GM06990 (cell line): ENCODE measurements around the gene CAPZB.
"Not testable (repeated sequence)": the region's sequence is repeated elsewhere in the genome, so short reads cannot be mapped to it uniquely, and the experiment has no call there.

ENCODE experiments used
- DNase-seq: peaks from one replicate; pipeline ENCODE4 v3.0.0-alpha.2; 2011; ENCODE audit not compliant: insufficient read length; ENCODE audit errors: extremely low read depth
- H3K27me3 ChIP-seq: replicated peaks from 2 replicates; pipeline ENCODE4 v1.6.0; 2011; ENCODE audit warnings: low read length; ENCODE audit not compliant: control insufficient read depth, insufficient read depth
- H3K36me3 ChIP-seq: 2 replicates; pipeline ENCODE4 v1.5.1; 2011; ENCODE audit warnings: low read length; ENCODE audit not compliant: control insufficient read depth, insufficient read depth
- H3K4me3 ChIP-seq: replicated peaks from 2 replicates; pipeline ENCODE4 v1.5.1; 2011; ENCODE audit warnings: low read depth, mild to moderate bottlenecking, control low read depth, low read length
- CTCF ChIP-seq: IDR thresholded peaks from 2 replicates; pipeline ENCODE4 v1.5.1; 2011; ENCODE audit warnings: low read length, control low read depth, mild to moderate bottlenecking, inconsistent platforms; ENCODE audit not compliant: insufficient read depth, poor library complexity, severe bottlenecking

The CAPZB gene

DNA sequence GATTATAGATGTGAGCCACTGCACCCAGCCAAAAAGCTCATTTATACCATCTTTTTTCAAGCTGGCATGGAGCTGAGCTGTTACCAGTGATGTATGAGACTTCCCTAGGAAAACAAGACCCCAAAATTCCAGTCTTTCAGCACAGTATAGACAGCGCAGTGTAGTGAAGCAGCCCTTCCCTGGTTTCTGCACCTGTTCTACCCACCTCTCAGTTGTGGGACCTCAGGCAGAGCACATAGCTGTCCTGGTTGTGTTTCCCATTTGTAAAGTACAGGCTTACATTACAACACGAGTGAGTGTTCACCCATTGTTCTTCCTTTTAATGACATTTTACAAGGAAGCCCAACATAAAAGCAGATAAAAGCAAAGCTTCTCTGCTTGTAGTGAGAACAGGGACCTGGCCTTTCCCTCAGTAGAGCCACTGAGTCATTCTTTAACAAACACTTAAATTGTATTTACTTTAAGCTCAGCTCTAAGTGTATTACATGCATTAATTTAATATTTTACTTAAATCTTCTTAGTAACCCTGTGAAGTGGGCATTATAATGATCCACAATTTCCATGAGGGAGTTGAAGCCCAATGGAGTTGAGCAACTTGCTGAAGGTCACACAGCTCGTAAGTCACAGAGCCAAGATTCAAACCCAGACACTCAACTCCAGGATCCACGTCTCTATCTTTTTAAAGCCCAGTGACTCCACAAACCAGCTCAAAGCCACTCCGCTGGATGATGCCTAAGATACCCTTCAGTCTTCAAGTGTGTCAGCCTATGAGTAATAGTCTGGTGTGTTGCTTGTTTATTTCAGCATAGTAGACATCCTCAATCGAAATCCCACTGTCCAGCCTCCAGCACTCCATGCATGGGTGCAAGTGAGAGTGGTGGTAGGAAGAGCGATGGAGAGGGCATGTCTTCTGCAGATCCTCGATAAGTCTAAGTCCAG is 40.5 kb upstream of the CAPZB start:
- no peak for TF ChIP-seq CTCF
- no peak for DNase-seq
- H3K4me3 ChIP-seq: no peak overlapping the region
- H3K27me3 ChIP-seq: no peaks in the 10 kb centered on the region
- H3K36me3 ChIP-seq: no peaks in the 10 kb centered on the region

- H3K36me3 ChIP-seq: no peaks in the 10 kb centered on the region
- TF ChIP-seq CTCF: no peak
- DNase-seq: no peak
Measured at GRCh38 chr1:19524791-19525190, 39.5 kb upstream of the CAPZB start.

GRCh38 chr1:19522570-19522969 is 37.2 kb upstream of the CAPZB start:
- H3K27me3 ChIP-seq, H3K36me3 ChIP-seq, DNase-seq, H3K4me3 ChIP-seq: not testable (repeated sequence)

More at GRCh38 chr1:19524791-19525190, 39.5 kb upstream of the CAPZB start:
- no peak overlapping the region for H3K4me3 ChIP-seq
- no peaks in the 10 kb centered on the region for H3K27me3 ChIP-seq

GRCh38 chr1:19521411-19521810 is 36.1 kb upstream of the CAPZB start:
- Histone ChIP-seq H3K4me3 (no peak overlapping the region), H3K36me3 (no peaks in the 10 kb centered on the region), H3K27me3 (no peaks in the 10 kb centered on the region)
- TF ChIP-seq CTCF: no peak
- no peak for DNase-seq

DNA sequence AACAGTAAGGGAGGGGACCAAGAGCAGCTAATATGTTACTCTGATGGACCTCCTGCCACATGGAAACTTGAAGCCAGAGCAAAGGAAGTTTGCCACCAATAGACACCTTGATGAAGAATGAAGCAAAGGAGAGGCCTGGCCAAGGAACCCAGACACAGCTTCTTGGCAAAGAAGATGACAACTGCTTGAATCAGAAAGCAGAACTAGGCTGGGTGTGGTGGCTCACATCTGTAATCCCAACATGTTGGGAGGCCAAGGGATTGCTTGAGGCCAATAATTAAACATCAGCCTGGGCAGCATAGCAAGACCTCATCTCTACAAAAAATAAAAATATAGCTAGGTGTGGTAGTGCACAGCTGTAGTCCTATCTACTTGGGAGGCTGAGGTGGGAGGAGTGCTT is 31.7 kb upstream of the CAPZB start:
- Histone ChIP-seq H3K4me3 (no peak overlapping the region), H3K36me3 (no peaks in the 10 kb centered on the region), H3K27me3 (no peaks in the 10 kb centered on the region)
- DNase-seq: no peak
- no peak for TF ChIP-seq CTCF

DNA sequence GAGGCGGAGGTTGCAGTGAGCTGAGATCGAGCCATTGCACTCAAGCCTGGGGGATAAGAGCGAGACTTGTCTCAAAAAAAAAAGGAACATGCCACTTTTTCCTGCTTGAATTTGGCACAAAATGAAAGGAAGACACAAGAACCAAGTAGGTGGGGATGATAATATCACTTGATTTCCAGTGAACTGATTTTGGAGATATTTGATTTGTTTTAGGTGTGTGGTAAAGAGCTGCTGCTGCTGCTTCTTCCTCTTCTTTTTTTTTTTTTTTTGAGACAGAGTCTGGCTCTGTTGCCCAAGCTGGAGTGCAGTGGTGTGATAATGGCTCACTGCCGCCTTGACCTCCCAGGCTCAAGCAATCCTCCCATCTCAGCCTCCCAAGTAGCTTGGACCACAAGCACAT is 29.9 kb upstream of the CAPZB start:
- Histone ChIP-seq H3K4me3 (no peak overlapping the region), H3K36me3 (no peaks in the 10 kb centered on the region), H3K27me3 (no peaks in the 10 kb centered on the region)
- TF ChIP-seq CTCF: no peak
- DNase-seq: no peak
